ENCODE data around the gene UTP25. TPM values are rescaled to one million over a fixed set of nuclear protein-coding genes. Genes with fewer than 3 reads are reported as not detected.
A peak's percentile ranks its signal among the peaks of the same experiment; 100 is the strongest.

The UTP25 gene
- total and polyA plus RNA-seq, 8 donors: 0.95 to 4.4 (median 3.0) TPM

DNA sequence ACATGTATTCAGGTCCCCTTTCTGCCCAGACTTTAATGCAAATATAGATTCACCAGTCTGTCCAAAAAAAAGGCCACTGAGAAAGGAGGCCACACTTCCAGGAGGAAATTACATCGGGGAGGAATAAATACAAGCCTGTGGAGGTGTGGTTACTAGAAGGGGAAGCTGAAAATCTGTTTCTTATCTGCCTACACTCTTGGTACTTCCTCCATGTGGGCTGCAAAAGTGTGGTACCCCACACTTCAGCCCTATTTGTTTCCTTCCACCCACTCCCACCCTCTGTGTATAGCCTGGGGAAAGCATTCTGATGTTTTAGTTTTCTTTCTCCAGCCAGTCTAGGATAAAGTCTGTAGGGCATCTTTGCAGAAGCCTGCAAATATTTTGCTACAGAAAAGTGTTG, 38.4 kb downstream of the UTP25 start:
- TF ChIP-seq, protein P1, sequence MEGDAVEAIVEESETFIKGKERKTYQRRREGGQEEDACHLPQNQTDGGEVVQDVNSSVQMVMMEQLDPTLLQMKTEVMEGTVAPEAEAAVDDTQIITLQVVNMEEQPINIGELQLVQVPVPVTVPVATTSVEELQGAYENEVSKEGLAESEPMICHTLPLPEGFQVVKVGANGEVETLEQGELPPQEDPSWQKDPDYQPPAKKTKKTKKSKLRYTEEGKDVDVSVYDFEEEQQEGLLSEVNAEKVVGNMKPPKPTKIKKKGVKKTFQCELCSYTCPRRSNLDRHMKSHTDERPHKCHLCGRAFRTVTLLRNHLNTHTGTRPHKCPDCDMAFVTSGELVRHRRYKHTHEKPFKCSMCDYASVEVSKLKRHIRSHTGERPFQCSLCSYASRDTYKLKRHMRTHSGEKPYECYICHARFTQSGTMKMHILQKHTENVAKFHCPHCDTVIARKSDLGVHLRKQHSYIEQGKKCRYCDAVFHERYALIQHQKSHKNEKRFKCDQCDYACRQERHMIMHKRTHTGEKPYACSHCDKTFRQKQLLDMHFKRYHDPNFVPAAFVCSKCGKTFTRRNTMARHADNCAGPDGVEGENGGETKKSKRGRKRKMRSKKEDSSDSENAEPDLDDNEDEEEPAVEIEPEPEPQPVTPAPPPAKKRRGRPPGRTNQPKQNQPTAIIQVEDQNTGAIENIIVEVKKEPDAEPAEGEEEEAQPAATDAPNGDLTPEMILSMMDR (IDR thresholded peaks at IDR 0.05): no peak

DNA sequence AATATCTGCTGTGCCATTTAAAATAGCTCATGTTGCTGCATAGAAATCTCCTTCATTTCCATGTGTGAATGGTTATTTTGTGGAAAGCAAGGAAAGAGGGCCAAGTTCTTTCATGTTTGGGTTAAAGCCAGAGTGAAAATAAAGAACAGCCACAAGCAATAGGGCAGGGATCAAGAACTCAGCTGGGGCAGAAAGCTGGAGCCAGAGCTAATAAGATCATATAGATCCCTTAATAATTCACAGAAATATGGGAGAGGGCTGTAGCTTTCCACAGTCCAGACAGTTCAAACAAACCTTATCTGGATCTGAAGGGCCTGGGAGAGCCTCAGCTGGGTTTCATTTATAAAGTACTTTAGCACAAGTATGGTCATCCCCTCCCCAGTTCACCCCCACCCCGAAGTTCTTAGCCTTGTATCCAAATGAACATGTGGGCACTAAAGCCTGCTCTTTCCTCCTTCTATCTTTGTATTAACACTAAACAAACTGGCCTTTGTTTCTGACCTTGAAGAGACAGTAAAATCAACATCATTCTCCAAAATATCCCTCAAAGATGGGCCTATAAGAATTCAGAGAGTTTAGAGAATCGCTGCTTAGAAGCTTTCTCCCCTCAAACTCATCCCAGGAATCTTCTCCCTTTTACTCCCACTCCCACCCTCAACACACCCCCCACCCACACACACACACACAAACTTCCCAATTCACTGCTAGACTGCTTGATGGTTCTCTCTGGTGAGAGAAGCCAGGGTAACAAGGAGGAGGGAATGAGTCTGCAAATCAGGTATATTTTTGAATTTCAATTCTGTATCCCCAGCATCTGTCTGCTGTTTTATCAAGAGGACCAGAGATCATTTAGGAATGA, 41.7 kb downstream of the UTP25 start:
- FAIRE-seq (no peak), ATAC-seq (peak in 3 of 4 donors; percentile 20 to 62 (median 22)), DNase-seq (no peak)
- Histone ChIP-seq H3K4me1 (no peaks in the 10 kb centered on the region), H3K27ac (no peak overlapping the region), H3K27me3 (no peaks in the 10 kb centered on the region), H3K36me3 (no peaks in the 10 kb centered on the region), H3K9me3 (no peaks in the 10 kb centered on the region), H3K4me3 (no peak overlapping the region)
- intact Hi-C loops (cut with DNase I): loop anchor here in 2 of 3 donors (10.0 kb wide), 1 partner anchor 115 kb away; no protein-coding TSS in a partner anchor
- TF ChIP-seq, protein P1 (IDR thresholded peaks at IDR 0.05): no peak
- WGBS, 2 donors: 18 to 24% methylated on average over 2 of the region's 2 CpGs

More for the DNA sequence above, 38.4 kb downstream of the UTP25 start:
- 66 to 86% methylated on average over 1 of the region's 1 CpG for WGBS, 2 donors
- no peak for FAIRE-seq
- DNase-seq: no peak
- intact Hi-C loops (cut with DNase I): loop anchor here in 2 of 3 donors (10.0 kb wide), 1 partner anchor 119 kb away; no protein-coding TSS in a partner anchor
- no peaks in the 10 kb centered on the region for H3K27me3 ChIP-seq
- H3K4me1 ChIP-seq: no peaks in the 10 kb centered on the region
- no peaks in the 10 kb centered on the region for H3K36me3 ChIP-seq
- no peak for ATAC-seq
- H3K4me3 ChIP-seq: no peak overlapping the region
- H3K9me3 ChIP-seq: no peaks in the 10 kb centered on the region
- no peak overlapping the region for H3K27ac ChIP-seq

DNA sequence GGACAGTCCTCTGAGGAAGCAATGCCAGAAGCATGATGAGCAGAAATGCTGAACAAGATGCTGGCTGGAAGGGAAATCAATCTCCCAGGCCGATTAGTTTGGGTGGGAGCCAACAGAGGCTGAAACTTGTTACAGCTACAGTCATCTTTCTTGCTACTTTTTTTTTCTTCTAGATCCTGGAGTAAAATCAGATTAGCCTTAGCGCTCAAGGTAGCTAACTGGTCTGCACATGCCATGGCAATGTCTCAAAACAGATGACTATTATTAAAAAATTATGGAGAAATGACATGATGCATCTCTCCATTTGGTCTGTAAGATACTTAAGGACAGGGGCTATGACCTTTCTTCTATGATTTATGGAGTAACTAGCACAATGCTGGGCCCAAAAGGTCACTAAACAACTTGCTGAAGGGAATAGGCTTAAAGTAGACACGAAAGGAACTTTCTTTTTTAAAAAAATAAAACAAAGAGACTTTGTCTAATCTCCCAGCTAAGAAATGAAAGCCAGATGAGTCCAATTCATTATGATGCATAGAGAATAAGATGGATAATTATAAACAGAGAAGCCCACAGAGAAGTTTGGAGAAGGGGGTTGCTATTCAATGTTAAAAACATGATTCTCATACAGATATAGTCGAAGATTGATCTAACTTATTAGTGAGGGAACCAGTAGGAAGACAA, 42.5 kb downstream of the UTP25 start:
- 50 to 52% methylated on average over 4 of the region's 4 CpGs for WGBS, 2 donors
- H3K9me3 ChIP-seq: no peaks in the 10 kb centered on the region
- ATAC-seq (no peak), DNase-seq (no peak), FAIRE-seq (no peak)
- H3K36me3 ChIP-seq: no peaks in the 10 kb centered on the region
- TF ChIP-seq, protein P1 (IDR thresholded peaks at IDR 0.05): no peak
- H3K4me1 ChIP-seq: no peaks in the 10 kb centered on the region
- intact Hi-C loops (cut with DNase I): no loop called here
- H3K4me3 ChIP-seq: no peak overlapping the region
- no peaks in the 10 kb centered on the region for H3K27me3 ChIP-seq
- no peak overlapping the region for H3K27ac ChIP-seq

DNA sequence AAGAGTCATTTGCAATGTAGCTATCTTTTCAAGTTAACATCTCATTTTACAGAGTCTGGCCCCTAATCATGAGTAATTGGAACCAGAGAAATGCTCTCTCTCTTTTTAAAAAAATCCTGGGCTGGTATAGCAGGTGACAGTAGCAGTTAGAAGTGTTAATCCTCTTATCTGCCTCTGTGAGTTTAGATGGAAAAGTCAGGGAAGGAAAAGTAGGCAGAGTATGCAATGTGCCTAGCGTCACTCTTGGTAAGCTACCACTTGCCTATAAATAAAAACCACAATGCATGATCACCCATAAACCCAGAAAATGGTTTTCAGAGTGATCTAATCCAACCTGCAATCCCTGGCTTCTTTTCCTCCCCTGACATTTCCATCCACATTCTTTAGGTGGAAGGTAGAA, 43.2 kb downstream of the UTP25 start:
- no peak for ATAC-seq
- no peak overlapping the region for H3K27ac ChIP-seq
- no peaks in the 10 kb centered on the region for H3K9me3 ChIP-seq
- TF ChIP-seq, protein P1 (IDR thresholded peaks at IDR 0.05): no peak
- intact Hi-C loops (cut with DNase I): no loop called here
- H3K4me1 ChIP-seq: no peaks in the 10 kb centered on the region
- H3K36me3 ChIP-seq: no peaks in the 10 kb centered on the region
- no peak for DNase-seq
- H3K4me3 ChIP-seq: no peak overlapping the region
- no peak for FAIRE-seq
- no peaks in the 10 kb centered on the region for H3K27me3 ChIP-seq
- 0 to 100% methylated on average over 1 of the region's 1 CpG for WGBS, 2 donors
